ENCODE measurements around the gene BRPF3.
"Not testable (repeated sequence)": the region's sequence is repeated elsewhere in the genome, so short reads cannot be mapped to it uniquely, and the experiment has no call there.

Gene BRPF3

GRCh38 chr6:36200998-36201596, 4.6 kb downstream of the BRPF3 start:
- no peak for DNase-seq (ENCODE audit: low read depth)

- no peak for DNase-seq (ENCODE audit: low read depth)
These were observed 5.1 kb downstream of the BRPF3 start for GRCh38 chr6:36201612-36202011.

DNA sequence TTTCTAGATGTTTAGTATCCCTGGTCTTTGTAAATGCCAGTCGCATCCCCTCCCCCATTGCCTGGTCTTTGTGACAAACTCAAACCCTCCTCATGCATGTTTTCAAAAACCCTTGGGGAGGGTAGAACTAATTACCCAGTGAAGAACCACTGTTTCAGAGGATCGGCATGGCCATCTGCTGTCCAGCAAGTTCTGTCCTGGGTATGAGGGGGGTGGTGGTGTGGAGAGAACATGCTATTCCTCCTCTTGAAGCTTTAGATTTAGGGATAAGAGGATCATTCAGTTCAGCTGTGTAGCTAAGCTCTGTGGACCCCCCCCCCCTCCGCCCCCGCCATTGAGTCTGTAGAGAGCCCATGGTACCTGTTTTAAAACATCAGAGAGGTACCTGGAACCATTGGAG, 5.6 kb downstream of the BRPF3 start:
- DNase-seq (ENCODE audit: low read depth): no peak

GRCh38 chr6:36204068-36204753, 7.7 kb downstream of the BRPF3 start:
- DNase-seq (ENCODE audit: low read depth): no peak

- no peak for DNase-seq (ENCODE audit: low read depth)
These were observed 10.6 kb downstream of the BRPF3 start for GRCh38 chr6:36207155-36207554.

- DNase-seq (ENCODE audit: low read depth): no peak
These were observed 13.1 kb downstream of the BRPF3 start for GRCh38 chr6:36209606-36210005.

DNA sequence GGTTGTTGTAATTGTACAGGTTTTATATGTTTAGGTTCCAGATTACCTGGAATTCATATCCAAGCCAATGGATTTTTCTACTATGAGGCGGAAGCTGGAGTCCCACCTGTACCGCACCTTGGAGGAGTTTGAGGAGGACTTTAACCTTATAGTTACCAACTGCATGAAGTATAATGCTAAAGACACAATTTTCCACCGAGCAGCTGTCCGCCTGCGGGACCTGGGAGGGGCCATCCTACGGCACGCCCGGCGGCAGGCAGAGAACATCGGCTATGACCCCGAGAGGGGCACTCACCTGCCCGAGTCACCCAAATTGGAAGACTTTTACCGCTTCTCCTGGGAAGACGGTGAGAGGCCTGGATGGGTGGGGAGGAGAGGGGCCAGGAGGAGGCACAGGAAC, 13.6 kb downstream of the BRPF3 start:
- no peak for DNase-seq (ENCODE audit: low read depth)

DNA sequence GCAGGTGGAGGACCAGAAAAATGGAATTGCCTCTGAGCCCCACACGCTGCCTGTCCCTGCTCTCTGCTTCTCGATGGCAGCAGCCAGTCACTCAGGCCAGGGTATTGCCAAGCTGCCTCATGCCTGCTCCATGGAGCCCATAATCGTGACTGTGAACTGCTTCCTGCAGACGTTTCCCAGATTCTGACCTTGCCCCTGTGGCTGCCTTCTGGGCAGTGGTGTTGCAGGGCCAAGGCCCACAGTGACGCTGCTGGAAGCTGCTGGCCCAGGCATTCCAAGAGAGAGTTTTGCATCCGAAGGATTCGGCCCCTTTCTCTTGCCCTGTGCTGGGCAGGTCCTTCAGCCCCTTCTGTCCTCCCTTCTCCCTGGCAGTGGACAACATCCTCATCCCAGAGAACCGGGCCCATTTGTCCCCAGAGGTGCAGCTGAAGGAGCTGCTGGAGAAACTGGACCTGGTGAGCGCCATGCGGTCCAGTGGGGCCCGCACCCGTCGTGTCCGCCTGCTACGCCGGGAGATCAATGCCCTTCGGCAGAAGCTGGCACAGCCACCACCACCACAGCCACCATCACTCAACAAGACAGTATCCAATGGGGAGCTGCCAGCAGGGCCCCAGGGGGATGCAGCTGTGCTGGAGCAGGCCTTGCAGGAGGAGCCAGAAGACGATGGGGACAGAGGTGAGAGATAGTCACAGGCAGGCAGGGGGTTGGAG, 14.5 kb downstream of the BRPF3 start:
- DNase-seq (ENCODE audit: low read depth): no peak

DNA sequence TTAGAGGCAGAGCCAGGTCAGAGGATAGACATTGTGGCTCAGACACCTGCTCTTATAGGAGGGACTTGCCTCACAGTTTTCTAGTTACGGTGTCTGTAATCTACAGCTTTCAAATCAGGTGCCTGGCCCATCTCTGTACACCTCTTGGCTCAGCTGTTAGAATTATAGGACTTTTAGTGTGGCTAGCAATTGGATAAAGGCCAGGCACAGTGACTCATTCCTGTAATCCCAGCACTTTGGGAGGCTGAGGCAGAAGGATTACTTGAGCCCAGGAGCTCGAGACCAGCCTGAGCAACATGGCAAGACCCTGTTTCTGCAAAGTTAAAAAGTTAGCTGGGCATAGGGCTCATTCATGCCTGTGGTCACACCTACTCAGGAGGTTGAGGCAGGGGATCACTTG, 20.0 kb downstream of the BRPF3 start:
- no peak for DNase-seq (ENCODE audit: low read depth)

DNA sequence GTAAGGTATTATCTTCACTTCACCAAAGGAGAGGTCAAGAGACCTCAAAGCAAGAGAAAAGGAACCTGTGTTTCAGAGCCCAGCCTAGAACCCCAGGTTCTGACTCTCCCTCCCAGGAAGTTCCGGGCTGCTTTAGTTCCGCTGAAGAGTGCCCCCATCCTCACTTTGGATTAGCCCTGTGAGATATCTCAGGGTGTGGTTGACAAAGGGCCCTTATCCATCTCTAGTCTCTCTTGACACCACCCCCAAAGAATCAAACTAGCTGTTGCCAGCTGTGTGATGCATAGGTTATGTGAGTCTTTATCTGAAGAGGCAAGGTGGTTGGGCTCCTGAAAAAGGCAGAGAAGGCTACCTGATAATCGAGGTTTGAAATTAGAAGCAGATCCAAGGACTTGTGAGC, 20.6 kb downstream of the BRPF3 start:
- DNase-seq (ENCODE audit: low read depth): no peak

DNA sequence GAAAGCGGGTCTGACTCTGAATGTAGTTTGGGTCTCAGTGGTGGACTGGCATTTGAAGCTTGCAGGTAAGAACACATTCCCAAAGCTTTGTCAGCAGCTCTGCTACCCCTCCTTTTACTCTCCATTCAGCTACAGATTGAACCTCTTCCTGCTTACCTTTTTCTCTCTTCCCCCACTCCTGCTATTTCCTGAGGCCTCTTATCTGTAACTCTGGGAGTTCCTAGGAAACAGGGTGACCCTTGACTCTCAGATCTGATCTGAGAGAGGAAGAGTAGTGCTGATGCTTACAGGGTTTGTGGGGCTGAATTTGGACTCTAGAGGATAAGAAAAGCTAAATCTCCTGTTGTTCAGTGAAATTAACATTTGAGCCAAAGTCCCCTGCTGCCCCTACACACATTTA, 21.4 kb downstream of the BRPF3 start:
- no peak for DNase-seq (ENCODE audit: low read depth)

GRCh38 chr6:36218516-36218915, 22.0 kb downstream of the BRPF3 start:
- DNase-seq (ENCODE audit: low read depth): not testable (repeated sequence)

- no peak for DNase-seq (ENCODE audit: low read depth)
These were observed 22.5 kb downstream of the BRPF3 start for GRCh38 chr6:36219081-36219480.

GRCh38 chr6:36220226-36220625, 23.7 kb downstream of the BRPF3 start:
- no peak for DNase-seq (ENCODE audit: low read depth)

DNA sequence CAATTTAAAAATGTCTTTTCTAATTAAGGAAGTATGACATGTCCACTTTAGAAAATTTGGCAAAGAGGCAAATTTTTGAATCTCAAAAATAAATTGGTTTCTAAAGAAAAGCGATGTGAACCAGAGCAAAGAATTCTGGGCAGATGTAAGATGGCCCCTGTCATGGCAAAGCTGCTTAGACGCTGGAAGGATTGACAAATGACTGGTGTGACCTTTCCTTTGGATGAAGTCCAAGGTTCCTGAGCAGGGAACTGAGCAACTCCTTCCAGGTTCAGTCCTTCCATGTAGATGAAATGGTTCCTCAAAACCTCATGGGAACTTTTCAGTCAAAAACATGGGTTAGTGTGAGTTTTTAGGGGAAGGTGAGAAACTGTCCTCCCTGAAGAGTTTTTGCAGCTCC, 25.1 kb downstream of the BRPF3 start:
- no peak for DNase-seq (ENCODE audit: low read depth)

DNA sequence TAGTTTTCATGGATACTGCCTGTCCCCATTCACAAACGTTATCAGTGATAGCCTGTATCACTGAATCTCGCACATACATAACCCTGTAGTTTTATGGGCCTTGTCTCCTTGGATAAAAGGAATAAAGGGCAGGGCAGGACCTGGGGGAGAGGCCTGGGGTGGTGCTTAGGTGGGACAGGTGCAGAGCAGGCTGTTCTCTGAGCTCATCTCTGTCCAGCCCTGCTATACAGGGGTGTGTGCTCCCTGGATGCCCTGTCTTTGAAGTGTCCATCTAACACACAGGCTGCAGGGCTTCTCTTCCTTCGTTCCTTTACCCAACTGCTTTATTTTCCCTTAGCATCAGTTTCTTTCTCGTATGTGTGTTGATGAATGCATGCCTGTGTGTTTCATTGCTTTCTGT, 26.4 kb downstream of the BRPF3 start:
- DNase-seq (ENCODE audit: low read depth): no peak

- DNase-seq (ENCODE audit: low read depth): no peak
These were observed 27.2 kb downstream of the BRPF3 start for GRCh38 chr6:36223706-36224105.

GRCh38 chr6:36224918-36225461, 28.4 kb downstream of the BRPF3 start:
- DNase-seq (ENCODE audit: low read depth): no peak

- DNase-seq (ENCODE audit: low read depth): no peak
These were observed 30.0 kb downstream of the BRPF3 start for GRCh38 chr6:36226438-36227047.

DNA sequence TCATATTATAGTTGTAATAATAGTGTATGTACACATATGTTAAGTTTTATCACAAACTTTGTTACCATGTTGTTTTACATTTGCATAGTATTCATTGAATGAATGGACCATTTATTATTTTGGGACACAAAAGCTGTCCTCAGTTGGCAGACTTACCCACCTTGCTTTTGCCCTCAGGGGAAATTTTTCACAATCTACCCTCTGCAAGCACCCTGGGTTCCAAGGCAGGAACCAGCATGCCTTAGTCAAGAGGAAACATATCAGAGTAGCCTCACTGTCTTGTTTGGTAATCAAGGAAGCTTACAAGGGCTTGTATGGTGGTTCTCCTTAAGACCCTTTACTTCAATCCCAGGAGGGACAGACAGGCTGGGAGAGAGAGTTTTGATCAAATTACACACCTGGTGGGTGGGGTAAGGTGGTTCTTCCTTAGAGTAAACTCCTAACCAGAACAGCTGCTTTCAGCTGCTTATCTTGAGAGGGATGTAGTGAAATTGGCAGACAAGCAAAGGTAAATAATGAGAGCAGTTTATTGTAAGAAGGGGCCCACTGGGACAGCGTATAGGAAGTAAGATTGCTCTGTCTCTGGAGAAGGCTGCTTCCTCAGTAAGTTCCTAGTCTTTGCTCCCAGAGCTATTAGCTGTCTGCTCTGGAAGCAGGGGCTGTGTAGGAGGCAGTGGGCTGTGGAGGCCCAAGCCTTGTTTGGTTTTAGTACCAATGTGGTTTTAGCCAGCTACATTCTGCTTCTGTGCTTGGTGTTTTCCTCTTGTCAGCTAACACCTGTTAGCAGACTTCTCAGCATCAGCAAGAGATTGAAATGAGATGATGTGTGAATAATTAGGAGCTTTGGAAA, 31.1 kb downstream of the BRPF3 start:
- no peak for DNase-seq (ENCODE audit: low read depth)

- DNase-seq (ENCODE audit: low read depth): no peak
These were observed 32.7 kb downstream of the BRPF3 start for GRCh38 chr6:36229223-36229622.

DNA sequence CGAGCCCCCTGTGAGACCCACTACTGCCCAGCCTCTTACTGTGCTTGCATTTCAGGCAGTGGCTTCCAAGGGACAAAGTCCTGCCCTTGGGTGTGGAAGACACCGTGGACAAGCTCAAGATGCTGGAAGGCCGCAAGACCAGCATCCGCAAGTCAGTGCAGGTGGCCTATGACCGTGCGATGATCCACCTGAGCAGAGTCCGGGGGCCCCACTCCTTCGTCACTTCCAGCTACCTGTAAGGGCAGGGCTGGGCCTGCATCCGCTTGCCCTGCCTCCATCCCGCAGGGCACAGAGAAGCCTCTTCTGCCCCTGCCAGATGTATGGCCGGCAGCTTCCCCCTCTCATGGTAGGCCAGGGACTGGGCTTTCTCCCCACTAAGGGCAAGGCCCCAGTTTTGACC, 33.8 kb downstream of the BRPF3 start:
- DNase-seq (ENCODE audit: low read depth): no peak
